GM12865 (cell line): Measurements from ENCODE around the gene SNAPC4.
"Not testable (repeated sequence)": the region's sequence is repeated elsewhere in the genome, so short reads cannot be mapped to it uniquely, and the experiment has no call there.

Experiments used
- DNase-seq: peaks from one replicate; pipeline ENCODE4 v3.0.0; 2010; ENCODE audit warnings: low read depth
- H3K4me3 ChIP-seq: 2 replicates; pipeline ENCODE4 v1.5.1; 2011; ENCODE audit warnings: mild to moderate bottlenecking, low read depth, low read length, control low read depth
- CTCF ChIP-seq: IDR thresholded peaks from 2 replicates; pipeline ENCODE4 v1.5.1; 2011; ENCODE audit warnings: low read length, control low read depth, low read depth, inconsistent platforms; ENCODE audit not compliant: insufficient read depth; ENCODE audit errors: missing control alignments

SNAPC4 gene

GRCh38 chr9:136426787-136427186 is 26.8 kb upstream of the SNAPC4 start:
- H3K4me3 ChIP-seq, result no peak overlapping the region
- TF ChIP-seq CTCF, result no peak
- no peak for DNase-seq

DNA sequence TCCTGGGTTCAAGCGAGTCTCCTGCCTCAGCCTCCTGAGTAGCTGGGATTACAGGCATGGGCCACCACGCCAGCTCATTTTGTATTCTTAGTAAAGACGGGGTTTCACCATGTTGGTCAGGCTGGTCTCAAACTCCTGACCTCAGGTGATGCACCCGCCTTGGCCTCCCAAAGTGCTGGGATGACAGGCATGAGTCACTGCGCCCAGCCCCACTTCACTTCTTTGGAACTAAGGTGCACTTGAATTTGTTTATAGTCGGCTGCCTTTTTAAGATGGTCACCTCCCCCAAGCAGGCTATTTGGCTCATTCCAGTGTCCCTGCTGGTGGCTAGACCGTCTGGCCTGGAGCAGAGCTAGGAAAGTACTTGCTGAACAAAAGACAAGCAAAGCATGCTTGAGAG is 25.4 kb upstream of the SNAPC4 start:
- not testable (repeated sequence) for H3K4me3 ChIP-seq, DNase-seq

GRCh38 chr9:136424750-136425362 is 24.9 kb upstream of the SNAPC4 start:
- H3K4me3 ChIP-seq, result no peak overlapping the region
- DNase-seq, result no peak
- no peak for TF ChIP-seq CTCF

DNA sequence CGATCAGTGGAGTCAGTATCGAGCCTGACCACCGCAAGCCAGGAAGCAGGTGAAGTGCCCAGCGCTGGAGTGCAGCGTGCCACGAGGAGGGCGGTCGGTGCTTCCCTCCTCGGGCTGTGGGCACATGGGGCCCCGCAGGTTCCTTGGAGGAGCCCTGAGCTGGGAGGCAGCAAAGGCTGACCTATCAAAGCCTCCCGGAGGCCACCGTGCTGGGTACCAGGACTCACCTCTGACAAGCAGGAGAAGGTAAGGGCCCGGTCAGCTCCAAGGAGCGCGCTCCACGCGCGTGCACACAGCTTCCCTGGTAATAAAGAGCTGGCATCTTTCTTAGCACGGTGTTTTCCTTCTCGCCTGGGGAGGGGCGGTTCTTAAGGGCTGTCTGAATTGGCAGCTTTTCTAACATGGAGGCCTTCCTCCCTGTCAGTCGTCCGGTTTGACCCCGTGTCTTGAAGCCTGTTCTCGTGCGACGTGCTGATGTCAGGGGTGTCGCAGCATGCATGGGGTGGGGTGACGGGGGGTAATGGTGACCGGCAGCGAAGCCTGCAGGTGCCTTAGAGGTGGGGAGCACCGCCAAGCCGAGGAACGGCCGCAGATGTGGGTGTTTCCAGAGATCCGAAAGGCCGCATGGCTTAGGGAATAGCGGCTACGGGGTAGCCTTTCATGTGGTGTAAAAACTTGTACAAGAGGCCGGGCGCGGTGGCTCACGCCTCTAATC is 23.6 kb upstream of the SNAPC4 start:
- H3K4me3 ChIP-seq, result no peak overlapping the region
- TF ChIP-seq CTCF, result no peak

GRCh38 chr9:136422876-136423275 is 22.9 kb upstream of the SNAPC4 start:
- TF ChIP-seq CTCF, result no peak
- no peak overlapping the region for H3K4me3 ChIP-seq
- DNase-seq, result no peak

More for the DNA sequence above, 23.6 kb upstream of the SNAPC4 start:
- no peak for DNase-seq

GRCh38 chr9:136421791-136422190 is 21.8 kb upstream of the SNAPC4 start:
- no peak overlapping the region for H3K4me3 ChIP-seq
- no peak for TF ChIP-seq CTCF
- no peak for DNase-seq

DNA sequence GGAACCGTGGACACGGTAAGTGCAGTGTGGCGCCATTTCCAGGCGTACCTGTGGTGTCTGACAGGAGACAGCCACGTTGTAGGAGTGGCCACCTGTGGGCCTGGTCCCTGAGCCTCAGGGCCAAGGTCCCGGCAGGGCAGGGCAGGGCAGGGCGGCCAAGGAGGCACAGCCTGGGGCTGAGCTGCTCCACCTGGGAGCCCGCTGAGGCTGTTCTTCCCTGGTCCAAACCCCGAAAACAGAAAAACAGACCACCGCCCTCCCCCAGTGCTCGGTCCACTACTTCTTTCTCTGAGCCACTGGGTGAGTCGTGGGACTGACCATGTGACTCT is 19.1 kb upstream of the SNAPC4 start:
- no peak for DNase-seq
- H3K4me3 ChIP-seq, result no peak overlapping the region
- TF ChIP-seq CTCF, result no peak
